Stimulated activated CD8-positive, alpha-beta memory T cell treated with anti-CD3 and anti-CD28 coated beads, Interleukin-7, amount 100 ng/mL, for 24 hours (primary cell): ENCODE data around the gene ELAVL2.

Source experiments
- DNase-seq: peaks from one replicate; pipeline ENCODE4 v3.0.0-alpha.2; 2020; ENCODE audit warnings: low read depth

Gene ELAVL2

DNA sequence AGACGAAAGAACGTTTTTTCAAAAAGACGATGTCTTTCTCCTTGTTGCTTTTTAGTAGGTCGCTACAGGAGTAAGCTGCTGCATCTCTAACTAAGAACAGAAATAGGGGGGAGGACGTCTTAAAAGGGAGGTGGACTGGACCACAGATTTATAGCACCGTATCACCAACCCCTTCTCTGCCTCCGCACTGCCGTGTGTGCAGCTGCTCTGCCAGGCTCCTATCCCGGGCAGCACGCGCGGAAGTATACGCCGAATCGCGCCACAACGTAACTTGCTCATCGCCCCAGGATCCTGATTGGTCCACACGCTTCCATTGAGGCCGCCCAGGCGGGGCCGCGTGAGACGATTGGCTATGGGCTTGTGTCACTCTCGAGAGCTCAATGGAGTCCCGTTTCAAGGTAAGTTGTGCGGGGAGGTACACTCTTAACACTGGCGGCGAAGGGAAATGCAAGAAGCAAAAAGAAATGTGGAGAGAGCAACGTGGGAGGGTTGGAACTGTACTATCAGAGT lies at the start of gene ELAVL2:
ELAVL2 (minus strand) TSS at position 121 of the 510 bp plus-strand sequence. CDS start 64,006 bp downstream, outside the sequence.
- peak; percentile 7 for DNase-seq

DNA sequence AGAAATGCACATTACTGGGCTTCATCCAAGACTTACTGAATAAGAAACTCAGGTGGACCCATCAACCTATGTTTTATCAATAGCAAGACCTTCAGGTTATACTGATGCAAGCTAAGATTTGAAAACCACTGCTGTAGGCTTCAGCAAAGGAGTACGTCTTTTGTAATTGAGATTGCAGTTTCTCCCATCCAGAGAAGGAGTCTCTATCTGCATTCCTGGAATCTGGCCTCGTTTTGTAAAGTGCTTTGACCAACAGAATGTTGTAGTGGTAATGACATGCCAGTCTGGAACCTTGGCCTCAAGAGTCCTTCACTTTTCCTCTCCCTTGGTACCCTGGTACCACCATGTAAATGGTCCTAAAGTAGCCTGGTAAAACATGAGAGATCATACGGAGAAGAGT lies 32.2 kb upstream of the ELAVL2 start:
- no peak for DNase-seq

DNA sequence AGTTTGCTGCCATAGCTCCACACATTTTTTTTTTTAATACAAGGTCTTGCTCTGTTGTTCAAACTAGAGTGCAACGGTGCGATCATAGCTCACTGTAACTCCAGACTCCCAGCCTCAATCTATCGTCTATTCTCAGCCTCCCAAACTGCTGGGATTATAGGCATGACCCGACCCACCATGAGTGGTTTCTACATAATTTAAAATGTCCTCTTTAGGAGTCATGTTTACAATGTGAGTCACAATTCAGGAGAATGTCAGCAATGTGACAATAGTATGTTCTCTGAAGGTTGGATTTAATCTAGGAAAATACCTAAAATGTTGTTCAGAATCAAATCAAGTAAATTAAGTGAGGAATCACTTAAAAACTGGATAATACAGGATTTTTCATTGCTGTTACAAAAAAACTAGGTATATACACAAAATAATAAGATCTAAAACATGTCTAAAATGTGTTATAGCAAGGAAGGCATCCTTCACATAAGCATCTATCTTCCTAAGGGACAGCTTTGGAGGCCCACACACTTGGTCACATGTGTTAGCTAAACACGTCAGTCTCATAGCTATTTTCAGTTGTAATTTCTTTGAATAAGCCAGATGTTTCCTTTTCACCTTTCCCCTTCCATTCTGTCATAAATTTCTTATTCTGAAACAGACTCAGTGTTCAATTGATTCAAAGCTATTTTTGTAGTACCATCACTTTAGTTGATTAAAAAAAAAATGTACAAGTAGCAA lies 30.0 kb upstream of the ELAVL2 start:
- no peak for DNase-seq

DNA sequence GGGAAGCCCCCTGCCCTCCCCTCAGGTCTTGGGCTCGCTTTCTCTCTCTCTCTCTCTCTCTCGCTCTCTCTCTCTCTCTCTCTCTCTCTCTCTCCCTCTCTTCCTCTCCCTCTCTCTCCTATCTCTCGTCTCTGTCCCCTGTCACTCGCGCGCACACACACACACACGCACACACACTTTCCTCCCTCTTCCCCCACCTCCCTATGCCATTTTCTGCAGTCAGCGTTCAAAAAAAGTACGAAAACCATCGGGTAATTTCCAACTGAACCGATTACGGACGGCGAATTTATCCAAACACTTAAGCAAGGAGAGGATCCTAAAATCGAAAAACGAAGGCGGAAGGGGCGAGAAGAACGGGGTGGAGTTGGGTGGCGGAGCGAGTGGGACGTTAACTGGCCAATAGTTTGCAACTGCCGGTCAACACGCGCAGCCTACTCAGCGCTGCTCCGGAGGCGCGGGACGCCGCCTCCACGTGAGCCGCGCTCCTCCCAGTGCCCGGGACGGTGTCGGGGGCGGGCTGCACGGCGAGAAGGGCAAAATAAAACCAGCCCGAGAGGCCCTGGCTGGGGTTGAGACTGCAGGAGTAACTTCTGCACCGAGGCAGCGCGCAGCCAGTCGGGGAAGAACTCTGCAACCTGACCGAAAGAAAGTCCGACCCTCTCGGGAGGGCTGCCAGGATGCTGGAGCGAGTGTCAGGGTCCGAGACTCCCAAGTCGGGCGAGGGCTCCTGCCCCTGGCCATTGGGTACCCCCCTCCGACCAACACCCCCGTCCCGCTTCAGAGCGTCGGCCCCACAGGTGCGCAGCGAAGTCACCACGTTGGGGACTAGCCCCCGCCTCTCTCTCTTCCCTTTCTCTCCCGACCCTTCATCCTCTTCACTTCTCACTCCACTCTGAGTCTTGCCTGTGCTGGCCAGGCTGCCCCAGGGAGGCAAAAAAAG lies 24.9 kb upstream of the ELAVL2 start:
- no peak for DNase-seq

DNA sequence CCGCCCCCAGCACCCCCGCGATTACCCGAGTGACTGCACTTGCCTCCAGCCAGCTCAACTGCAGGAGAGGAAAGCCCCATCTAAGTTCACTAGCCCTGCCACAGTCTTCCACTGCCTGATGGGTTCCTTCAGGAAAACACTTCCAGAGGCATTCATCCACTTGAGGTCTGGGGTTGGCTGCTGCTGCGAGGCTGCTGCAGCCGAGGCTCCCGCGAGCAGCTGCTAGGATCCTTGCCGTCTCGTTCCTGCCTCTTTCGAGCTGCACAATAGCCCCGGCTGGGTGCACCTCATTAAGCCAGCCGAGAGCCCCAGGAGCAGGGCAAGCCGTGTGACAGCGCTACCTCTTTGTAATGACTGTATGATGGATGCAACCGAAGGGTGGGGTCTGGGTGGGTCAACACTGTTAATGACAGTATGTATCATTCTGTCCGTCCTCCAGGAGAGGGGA lies 24.2 kb upstream of the ELAVL2 start:
- no peak for DNase-seq

DNA sequence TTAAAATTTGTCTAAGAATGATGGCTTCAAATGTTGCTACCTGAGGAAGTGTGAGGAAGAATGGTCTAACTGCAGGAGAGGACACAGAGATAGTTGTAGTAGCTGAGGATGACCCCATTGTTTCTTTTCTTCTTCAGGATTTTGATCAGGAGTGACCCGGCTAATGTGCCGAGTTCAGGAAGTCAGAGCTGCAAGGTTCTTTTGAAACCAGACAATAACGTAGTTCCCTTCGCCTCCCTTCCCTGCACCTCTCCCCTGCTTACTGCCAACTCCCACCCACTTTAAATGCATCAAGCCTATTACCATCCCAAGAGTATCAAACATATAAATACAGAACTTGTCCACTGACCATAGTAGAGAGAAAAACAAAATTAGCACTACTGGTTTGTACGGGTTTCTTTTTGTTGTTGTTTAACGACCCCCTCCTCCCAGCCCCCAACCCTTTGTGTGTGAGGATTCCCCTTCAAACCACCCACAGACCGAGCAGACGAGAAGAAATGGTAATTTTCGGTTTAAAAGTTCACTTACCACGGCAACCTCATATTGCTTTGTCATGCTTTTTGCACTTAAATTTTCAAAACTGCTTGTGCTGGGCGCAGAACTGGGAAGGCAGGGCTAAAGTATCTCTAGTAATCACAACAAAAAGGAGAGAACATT lies 23.5 kb upstream of the ELAVL2 start:
- no peak for DNase-seq

DNA sequence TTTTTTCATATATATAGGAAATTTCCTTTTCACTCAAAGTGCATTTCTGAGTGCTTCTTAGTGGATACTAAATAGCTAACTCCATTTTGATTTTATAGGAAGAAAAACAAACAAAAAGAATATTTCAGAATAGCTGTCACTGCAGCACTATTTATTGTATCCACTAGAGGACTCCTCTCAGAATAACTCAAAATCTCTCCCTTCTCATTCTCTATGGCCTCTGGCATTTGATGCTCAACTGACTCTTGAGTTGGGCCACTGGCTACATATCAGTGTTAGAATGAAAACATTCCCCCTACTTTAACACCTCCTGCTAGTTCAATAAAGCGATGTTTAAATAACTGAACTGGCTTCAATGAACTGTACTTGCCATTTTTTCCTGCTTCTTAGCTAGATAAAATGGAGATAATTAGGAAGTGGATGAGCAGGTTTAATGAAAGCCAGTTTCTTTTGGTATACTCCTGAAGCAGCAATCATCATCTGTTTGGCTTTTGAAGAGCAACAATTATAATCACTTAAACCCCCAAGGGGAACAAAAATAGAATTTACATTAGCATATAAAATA lies 16.6 kb upstream of the ELAVL2 start:
- no peak for DNase-seq

DNA sequence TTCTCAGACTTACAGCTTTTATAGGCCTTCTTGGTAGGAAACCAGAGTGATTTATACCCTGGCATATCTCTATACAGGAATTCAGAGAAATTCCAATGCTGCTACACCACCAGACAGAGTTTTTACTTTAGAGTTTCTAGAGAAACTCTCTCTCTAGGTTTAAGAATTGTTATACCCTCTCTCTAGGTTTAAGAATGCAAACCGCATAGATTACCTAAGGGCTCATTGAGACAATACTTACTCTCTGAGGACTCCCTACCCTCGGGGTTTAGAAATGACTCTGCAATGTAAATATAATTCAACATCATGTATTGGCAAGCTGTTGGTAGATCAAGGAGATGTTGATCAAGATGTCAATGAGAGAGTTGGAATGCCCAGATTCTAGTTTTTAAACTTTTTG lies 15.3 kb upstream of the ELAVL2 start:
- DNase-seq = no peak

DNA sequence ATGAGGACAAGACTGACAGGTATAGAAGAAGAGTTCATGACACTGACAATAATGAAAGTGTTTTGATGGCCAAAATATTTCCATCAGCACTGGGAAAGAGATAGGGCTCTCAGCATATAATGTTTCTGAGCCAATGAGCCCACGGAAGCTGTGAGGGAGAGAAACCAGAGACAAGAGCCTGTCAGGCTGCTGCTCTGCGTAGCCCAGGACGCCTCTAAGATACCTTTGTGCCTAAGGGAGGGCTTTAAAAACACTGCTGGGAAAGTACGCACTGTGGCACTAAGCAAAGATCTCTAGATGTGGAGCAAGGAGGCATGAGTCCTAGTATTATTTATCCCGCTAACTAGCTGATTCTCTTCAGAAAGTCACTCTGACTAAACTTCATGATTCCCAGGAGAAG lies 11.0 kb upstream of the ELAVL2 start:
- DNase-seq = no peak

DNA sequence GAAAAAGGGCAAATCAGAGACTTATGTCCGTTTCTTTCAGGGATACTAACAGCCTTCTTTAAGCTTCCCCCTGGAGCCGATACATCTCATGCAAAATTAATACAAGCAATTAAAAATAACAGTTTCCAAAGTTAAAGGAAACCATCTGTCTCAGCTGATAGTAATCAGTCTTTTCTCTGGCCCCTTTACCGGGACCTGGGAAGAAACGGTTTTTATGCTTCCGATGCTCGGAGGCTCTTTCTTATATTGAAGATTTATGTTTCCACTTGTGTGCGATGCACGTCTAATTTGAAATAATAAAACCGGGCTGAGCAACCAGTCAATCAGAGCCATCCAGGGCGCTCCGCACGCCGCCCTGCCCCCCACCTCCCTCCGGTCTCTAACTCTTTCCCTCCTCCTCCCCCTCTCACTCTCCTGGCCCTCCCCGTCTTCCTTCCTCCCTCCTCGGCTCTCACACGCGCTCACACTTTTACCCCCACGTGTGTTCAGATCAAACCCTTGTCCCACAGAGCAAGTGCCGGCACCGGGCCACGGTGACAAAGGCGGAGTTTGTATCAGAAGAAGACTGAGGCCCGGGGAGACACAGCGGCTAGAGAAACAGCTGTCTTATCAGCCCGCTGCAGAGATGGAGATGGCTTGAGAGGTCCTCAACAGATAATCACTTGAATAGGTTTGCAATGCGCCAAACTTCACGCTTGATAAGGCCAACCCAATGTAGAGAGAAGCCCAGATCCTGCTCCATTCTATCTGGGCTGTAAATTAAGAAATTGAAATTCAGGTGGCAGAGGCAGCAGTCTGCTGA lies 5.1 kb upstream of the ELAVL2 start:
- no peak for DNase-seq

DNA sequence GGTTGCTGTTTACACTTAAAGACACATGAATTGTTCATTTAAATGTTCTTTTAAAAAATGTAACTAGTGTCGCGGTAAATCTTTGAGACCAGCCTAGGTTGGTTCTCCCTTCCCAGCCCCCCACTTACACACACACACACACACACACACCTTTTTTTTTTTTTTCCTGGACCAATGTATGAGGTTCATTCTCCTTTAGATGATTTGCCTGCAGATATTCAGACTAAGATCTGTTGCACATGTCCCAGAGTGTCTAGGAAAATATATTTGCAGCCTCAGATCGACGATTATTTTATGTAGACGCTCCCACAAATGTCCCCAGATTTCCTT lies 4.4 kb upstream of the ELAVL2 start:
- no peak for DNase-seq

DNA sequence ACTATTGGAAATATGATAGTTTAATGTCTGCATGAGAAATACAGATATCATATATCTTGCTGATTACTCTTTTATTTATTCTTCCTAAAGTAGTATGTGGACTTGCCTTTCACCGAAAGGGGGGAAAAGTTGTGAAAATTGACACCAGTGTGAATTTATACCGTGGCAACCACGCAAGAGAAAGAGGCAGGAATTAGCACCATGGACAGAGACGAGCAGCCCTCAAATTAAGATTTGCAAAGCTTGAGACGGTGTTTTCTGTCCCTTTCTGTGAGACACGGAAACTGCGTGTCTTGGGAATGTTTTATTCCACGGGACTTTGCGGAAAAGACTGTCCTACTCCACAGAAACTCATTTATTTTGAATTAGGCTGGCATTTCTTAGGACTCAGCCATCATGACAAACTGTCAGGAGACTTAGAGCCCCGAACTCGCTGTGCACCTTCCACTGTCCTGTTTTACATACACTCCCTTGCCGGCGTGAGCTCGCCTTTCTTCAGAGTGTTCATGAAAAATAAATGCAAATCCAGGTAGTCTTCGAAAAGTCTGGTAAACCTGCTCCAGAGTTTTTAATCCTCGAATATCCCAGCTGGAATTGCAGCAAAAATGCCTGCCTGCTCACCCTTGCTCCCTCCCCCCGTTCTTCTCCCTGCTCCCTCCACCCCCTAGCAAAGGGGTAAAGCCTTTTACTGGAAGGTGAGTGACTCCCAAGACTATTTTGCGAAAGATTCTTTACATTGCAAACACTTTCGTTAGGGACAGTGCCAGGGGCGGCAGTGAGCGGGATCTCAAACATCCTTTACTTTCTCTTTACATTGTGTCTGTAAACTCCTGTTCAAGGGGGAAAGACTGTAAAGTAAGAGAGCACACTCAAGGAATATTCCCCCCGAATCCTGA lies 3.8 kb upstream of the ELAVL2 start:
- no peak for DNase-seq

DNA sequence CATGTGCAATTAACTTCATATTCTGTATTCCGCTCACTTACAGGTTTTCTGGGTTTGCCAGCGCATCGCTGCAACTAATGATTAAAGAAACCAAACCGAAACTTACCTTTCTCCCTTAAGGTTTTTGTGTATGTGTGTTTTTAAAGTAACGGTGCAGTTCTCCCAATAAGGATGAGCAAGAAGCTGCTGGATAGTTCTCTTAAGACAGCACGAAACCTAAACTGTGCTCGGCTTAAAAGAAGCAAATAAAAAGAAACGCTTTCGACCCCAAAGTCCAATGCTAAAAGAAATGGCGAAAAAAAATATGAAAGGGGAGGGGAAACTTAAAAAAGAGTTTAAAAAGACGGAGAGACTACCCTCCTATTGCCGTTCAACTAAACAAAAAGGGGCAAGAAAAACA lies 340 bp downstream of the ELAVL2 start:
- DNase-seq = no peak

DNA sequence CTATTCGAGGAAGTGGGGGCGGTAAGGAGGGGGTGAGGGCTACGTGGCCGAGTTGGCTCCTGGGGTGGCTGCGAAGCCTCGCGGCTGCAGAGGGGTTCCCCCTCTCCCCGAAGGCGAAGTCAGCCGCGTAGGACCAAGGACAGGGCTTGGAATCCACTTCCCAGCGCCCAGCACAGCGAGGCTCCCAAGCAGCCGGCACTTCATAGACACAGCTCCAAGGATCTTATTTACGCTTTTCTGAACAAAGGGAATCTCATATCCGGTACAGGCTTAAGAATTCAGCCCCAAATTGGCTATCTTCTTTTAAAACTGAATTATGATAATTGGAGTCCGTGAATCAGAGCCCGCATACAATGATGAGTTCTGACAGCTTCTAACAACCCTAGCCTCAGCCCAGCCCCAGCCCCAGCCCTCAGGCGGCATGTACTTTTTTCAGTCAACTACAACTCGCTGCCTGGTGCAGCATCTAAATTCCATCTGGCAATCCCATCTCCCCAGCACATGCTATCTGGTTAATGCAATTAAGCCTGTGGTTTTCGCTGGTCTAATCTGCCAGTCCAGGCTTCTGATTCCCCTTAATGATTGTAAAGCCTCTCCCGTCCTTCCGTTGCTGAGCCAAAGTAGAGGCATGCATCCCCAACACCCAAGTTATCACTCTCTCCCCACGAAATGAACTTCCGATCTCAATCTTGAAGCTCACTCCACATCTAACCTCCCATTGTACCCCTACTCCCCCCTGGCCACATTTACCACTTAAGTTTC lies 1.0 kb downstream of the ELAVL2 start:
- no peak for DNase-seq

DNA sequence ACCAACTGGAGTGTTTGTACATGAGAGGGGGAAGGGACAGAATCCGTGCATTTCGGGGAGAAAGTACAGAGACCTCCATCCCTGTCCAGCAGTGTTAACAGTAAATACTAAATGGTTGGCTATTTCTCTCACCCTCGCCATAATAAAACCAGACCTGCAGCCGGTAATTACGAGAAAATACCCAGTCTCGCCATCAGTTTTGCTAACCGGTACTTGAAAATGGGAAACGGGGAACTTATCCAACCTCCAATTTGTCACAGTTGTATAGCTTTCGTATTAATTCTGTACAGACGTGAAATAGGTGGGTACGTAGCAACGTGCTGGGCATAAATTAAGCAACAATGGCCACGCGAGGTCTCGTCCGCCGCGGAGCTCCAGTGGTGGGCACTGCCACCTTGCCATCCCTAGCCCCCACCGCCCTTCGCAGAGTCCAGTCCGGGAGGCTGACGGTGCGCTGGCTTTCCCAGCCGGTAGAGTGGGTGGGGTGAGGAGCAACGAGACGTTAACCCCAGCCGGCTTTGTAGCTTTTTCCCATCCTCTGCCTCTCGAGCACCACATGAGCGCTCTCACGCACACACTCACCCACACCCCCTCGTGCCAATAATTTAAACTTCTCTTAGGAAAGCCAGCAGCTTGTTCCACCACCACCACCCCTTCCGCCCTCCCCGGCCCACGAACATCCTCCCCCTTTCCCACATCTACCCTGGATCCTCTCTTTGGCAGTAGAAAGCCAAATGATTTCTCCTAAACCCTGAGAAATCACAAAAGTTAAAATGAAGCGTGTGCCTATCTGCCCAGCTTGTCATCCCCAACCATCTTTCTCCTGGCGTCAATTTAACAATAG lies 1.8 kb downstream of the ELAVL2 start:
- DNase-seq = no peak

DNA sequence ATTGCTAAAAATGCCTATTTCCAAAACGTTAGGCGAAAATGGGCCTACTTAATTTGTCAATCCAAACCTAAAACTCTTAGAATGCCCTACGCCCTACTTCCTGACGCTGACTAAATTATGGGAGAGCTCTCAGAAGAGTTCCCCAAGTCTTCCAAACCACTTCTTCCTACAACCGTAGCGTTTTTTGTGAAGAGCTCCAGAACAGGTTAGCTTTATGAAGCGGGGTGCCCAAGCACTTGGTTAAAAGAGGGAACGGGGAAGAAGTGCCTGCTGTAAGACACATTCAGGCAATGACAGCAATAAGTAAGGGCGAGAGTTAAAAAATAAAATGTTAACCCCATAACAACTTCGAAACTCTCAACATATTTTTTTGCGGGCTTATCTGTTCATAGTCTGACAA lies 2.8 kb downstream of the ELAVL2 start:
- no peak for DNase-seq

DNA sequence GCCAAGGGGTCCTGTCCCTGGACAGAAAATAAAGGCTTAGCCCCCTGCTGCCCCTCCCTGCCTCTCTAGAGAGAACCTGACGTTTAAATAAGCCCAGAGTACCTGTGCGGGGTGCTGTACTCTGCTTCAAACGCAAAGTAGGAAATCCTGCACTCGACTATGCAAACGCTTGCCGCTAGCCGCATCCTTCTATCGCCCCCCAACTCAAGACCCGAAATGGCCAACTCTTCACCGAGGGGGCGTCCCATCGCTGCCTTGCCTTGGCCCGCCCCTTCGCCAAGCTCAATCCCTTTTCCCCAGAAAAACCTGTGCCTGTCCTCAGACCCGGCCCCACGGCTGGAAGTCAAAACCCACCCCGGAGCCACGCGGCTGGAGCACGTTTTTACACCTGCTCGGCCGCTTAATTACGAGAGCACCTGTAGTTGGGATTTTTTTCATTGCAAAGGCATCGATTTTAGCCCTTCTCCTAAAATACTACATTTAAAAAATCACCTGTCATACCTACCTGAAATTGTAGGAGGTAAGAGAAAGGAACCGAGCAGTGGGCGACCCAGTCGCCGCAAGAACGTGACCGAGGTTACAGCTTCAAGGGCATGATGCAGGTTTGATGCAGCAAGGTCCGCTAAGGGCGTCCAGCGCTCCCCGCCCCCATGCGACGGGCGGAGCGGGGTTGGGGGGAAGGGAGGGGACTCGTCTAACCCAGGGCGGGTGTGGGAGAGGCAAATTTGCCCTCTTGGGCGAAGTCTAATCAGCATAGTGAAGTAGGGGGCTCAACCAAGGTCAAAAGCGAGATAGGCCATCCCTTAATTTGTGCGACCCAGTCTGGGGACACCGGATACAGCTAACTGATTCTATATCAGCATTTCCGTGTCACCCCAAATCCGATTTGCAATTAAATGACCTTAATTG lies 3.5 kb downstream of the ELAVL2 start:
- DNase-seq = no peak
